NT2/D1 (cell line): Measurements from ENCODE around the gene TNXB.

Experiments used
- SUZ12 ChIP-seq: IDR thresholded peaks from 2 replicates; pipeline ENCODE4 v1.6.1; 2011; ENCODE audit not compliant: insufficient read length, insufficient read depth; ENCODE audit errors: extremely low read depth
- YY1 ChIP-seq: IDR thresholded peaks from 2 replicates; pipeline ENCODE4 v1.6.1; 2011; ENCODE audit not compliant: insufficient read length, insufficient read depth
- ZNF274 ChIP-seq: IDR thresholded peaks from 2 replicates; pipeline ENCODE4 v1.6.1; 2011; ENCODE audit warnings: mild to moderate bottlenecking, low read depth, low read length

GRCh38 chr6:32151863-32152768 is 43.0 kb upstream of the TNXB start, which contains the start of gene PRRT1:
- TF ChIP-seq SUZ12 (no peak), ZNF274 (no peak), YY1 (no peak)
